RPMI8226 (cell line): Measurements from ENCODE around the gene EXOC1.
"Not testable (repeated sequence)": the region's sequence is repeated elsewhere in the genome, so short reads cannot be mapped to it uniquely, and the experiment has no call there.

Experiments
- DNase-seq: peaks from one replicate; pipeline ENCODE4 v3.0.0-alpha.2; 2015

EXOC1 gene, protein sequence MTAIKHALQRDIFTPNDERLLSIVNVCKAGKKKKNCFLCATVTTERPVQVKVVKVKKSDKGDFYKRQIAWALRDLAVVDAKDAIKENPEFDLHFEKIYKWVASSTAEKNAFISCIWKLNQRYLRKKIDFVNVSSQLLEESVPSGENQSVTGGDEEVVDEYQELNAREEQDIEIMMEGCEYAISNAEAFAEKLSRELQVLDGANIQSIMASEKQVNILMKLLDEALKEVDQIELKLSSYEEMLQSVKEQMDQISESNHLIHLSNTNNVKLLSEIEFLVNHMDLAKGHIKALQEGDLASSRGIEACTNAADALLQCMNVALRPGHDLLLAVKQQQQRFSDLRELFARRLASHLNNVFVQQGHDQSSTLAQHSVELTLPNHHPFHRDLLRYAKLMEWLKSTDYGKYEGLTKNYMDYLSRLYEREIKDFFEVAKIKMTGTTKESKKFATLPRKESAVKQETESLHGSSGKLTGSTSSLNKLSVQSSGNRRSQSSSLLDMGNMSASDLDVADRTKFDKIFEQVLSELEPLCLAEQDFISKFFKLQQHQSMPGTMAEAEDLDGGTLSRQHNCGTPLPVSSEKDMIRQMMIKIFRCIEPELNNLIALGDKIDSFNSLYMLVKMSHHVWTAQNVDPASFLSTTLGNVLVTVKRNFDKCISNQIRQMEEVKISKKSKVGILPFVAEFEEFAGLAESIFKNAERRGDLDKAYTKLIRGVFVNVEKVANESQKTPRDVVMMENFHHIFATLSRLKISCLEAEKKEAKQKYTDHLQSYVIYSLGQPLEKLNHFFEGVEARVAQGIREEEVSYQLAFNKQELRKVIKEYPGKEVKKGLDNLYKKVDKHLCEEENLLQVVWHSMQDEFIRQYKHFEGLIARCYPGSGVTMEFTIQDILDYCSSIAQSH

DNA sequence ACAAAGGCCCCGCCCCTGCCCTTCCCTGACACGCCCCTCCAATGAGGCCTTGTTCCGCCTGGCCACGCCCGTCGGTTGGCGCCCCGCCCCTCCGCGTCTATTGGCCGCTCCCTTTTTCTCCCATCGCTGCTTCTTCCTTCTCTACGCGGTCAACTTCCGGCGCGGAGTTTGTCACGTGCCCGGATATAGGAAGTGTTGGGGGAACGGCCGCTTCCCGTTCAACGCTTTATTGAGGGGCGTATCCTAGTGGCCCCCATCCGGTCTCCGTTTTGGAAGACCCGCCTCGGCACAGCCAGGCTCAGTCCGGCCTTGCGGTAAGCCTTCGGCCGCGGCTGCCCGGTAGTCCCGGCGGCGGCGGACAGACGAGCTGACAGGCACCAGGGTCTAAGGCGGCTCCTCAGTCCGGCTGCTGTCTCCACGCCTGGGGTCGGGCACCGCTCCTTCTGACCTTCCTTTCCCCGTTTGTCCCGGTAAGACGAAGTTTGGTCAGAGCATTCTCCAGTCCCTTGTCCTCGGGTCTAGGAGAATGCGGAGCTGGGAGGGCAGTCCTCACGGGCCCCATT is at the start of gene EXOC1:
Gene EXOC1, plus strand, starts transcription at position 165 of the 563 bp plus-strand sequence. CDS start 4,676 bp downstream, outside the sequence.
- peak; percentile 94 for DNase-seq

DNA sequence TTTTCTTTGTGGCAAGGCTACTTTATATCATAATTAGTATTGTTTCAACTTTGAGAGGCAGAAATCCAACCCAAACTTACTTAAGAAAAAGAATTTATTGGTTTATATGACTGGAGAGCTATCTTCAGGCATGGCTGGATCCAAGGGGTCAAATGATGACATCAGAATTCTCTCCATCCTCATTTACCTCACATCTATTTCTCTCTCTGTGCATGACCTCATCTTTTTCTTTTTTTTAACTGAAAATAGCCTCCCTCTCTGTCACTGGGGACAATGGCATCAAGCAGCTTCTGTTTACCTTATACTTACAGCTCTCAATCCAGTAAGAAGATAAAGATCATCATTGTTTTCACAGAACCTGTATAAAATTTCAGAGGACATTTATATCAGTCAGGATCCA is 45.9 kb upstream of the EXOC1 start:
- no peak for DNase-seq

DNA sequence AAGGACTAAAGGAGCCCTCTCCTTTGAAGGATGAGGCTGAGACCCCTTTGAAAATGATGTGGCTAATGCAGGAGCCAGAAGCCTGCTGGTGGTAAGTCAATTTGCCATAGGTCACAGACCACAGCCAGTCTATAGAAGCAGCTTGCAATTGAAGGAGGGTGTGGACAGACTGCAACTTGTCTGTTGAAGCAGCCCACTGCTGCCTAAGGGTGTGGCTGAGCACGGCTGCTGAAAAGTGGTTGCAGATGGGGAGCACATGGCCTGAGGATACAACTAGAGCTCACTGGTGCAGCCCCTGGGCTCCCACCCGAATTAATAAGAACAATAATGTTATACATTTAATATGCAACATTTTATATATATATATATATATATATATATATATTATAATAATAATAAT is 45.3 kb upstream of the EXOC1 start:
- DNase-seq, result no peak

DNA sequence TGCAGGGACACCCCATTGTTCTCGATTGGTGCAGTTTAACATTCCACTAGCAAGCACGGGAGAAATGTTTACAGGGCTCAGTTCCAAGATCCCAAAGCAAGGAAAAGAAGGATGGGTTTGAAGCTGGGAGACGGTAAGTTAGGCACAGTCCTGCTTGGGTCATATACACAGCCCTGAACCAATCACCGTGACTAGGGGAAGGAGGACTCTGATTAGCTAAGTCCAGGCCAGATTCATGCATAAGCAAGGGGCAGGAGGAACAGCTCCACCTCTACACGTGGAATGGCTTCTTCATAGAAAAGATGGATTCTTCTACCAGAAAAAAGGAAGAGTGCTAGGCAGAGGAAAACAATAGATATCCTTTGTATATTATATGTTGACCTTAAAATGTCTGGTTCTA is 44.8 kb upstream of the EXOC1 start:
- DNase-seq, result no peak

DNA sequence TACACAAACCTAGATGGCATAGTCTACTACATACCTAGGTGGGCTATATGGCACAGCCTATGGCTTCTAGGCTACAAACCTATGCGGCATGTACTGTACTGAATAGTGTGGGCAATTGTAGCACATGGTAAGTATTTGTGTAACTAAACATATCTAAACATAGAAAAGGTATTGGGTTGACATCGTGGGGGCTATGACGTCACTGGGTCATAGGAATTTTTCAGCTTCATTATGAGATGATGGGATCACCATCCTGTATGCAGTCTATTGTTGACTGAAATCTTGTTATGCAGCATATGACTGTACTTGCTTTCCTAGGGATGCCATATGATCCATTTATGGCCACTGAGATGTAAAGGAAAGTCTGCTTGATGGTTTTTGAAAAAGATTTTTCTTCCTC is 35.8 kb upstream of the EXOC1 start:
- no peak for DNase-seq

DNA sequence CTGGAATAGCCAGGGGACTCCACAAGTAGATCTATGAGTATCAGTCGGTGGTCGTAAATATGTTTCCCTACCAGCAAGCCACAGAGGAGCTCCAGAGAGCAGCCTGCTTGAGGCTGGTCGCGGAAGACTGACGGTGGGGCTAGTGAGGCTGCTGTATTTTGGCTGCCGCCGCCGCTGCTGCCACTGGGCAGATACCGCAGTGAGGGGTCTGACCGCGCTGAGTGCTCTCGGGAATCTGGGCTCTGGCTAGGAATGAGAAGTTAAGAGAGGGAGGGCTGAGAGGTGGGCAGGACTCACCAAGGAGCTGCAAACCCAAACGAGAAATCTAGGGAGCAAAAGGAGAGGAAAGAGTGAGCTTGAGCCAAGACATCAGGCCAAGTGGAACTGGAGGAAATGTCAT is 33.8 kb upstream of the EXOC1 start, which contains the start of gene EXOC1L:
Gene EXOC1L, plus strand, starts transcription at position 157 of the 400 bp plus-strand sequence. Its CDS starts 237 bp downstream, at position 394.
- no peak for DNase-seq

DNA sequence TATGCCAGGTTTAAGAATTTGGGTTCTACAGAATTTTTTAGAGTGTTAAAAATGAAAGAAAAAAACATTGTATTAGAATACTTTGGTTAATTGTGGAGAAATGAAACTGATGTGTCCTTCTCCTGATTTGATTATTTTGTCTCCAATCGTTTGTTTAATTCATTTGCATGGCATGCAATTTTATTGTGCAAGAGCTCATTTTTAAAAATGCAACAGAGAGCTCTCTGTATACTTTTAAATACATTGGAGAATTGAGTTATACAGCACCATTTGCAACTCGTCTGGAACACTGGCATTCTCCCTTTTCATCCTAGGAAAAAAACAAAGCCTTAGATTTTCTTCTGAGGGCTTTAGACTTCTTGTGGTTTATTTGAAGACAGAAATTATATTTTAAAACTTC is 33.2 kb upstream of the EXOC1 start:
- no peak for DNase-seq

DNA sequence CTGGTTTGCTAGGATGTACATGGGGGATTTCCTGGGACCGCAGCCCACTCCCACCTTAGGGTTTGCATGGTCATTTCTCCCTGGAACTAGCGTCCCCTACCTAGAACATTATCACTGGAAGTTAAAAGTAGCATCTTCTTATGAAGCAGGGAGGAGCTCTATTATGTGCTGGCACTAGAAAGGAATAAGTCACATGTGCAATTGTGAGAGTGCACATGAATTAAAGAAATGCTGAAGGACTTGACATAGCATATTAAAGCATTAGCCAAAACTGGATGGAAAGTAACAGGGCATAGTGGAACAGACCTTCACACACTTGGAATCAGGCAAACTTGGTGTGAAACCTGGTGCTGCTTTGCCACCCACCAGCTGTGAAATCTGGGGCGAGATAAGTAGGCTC is 31.1 kb upstream of the EXOC1 start:
- no peak for DNase-seq

DNA sequence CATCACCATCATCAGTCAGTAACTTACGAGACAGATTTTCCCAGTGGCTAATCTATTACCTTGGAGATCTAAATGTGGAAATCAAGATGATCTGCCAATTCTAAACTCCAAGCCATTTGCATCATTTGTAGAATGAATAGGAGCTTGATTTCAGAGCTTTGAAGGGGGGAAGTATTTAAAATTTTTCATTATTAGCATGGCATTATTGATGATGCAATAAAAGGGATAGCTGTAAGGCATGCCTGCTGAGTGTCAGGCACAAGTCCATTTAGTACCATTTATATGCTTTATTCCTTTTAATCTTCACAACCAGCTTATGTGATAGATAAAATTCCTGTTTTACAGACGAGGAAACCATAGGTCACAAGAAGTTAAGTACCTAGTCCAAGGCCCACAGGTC is 28.6 kb upstream of the EXOC1 start:
- no peak for DNase-seq

DNA sequence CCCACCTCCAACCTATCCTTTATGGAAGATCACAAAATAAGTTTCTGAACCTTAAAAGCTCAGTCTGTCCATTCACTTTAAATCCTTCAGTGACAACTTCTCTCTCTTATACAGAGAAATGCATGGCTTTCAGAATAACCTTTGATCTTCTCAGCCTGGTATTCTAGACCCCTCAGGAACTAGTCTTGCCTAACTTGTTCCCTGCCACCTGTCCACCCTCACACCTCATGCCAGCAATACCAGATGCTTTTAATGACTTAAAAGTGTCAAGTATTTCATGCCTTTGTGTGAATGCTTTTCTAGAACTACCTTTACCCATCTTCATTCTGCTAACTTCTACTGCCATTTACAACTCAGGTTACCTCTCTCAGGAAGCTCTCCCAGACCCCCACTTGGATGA is 26.5 kb upstream of the EXOC1 start:
- no peak for DNase-seq

DNA sequence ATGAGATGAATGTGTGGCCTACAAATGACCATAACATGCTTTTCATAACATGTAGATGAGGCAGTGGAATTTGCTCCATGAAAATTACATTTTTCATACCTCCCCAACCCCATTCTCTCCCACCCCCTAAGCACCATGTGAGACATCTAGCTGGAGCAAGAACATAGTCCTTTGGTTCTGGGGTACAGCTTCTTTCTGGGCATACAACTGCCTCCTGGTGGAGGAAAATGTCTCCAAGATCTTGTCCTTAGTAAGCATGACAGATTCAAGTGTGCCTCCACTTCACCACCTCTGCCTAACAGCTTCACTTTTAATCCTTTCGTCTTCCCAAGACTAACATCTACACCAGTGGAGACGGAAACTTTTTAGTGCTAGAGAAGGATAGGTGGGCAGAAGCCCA is 25.9 kb upstream of the EXOC1 start:
- no peak for DNase-seq

DNA sequence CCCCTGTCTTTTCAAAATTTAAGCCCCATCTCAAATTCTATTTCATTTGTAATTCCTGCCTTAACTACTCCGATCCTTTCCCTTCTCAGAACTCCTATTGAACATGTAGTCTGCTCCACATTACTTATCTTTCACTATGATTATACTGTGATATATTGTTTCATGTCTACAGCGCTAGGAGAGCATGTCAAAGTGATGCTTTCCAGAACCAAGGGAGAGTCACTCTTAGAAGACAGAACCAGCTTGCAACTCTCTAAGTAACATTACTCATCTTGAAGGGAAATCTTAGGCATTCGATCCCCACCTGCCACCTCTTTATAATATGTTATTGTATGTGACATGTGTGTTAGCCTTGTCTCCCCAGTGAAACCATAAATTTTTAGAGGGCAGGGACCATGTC is 23.4 kb upstream of the EXOC1 start:
- no peak for DNase-seq

DNA sequence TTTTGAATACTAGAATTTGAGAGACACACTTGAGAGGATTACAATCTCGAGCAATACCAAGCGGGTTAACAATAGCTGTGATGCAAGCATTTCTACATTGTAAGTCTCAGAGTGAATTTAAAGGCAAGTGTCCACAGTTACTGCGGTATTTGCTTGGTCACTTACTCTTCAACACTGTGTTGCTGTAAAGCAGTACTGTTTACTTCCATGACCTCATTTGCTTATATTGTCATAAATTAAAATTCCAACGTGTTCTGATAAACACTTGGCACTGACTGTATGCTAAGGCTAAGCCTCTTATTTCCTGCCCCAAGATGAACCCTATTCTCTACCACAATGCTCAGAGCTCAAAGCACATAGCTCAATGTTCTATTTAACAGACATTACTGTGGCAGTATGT is 22.7 kb upstream of the EXOC1 start:
- DNase-seq, result no peak

DNA sequence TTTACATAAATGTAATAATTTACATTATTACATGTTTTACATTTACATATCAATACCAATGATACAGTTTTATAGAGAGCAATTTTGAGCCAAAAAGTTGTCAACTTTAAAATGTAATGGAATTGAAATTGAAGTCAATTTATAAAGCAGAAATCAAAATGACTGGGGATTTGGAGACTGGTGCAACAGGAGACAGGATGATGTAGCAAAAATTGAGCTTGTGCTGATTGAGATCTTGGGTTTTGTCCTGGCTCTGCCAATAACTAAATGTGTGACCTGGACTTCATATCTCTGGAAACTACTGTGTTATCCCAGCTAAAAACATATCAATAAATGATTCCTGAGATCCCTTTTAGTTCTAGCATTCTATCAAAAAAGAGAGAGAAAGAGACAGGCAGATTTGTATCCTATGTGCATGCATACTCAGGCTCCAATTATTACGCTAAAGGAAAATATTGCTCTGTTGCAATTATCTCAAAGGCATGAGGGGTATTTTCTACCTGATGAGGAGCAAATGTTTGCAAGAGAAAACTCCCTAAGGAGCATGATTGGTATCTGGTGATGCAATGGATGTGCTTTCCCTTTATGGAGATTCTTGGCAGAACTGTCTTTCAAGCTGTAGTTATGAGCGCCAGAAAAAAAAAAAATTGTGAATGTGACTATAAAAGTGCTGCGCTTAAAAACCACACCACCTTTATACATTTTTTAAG is 19.2 kb upstream of the EXOC1 start:
- no peak for DNase-seq

DNA sequence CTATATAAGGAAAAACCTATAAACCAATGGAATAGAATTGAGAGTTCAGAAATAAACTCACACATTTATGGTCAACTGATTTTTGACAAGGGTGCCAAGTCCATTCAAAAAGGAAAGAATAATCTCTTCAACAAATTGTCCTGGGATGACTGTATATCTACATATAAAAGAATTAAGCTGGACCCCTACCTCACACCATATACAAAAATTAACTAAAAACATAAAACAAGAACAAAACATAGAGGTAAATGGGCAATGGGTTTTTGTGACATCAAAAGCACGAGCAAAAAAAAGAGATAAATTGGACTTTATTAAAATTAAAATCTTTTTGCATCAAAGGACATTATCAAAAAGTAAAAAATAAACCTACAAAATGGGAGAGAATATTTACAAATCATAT is 15.5 kb upstream of the EXOC1 start:
- no peak for DNase-seq

DNA sequence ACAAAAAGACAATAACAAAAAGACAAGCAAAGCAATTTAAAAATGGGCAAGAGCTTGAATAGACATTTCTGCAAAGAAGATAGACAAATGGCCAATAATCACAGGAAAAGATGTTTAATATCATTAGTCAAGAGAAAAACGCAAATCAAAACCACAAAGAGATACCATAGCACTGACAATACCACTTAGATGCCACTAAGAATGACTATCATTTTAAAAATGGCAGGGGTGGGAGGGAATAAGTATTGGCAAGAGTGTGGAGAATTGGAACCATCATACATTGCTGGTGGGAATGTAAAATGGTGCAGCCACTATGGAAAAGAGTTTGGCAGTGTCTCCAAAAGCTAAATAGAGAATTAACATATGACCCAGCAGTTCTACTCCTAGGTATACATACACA is 15.1 kb upstream of the EXOC1 start:
- no peak for DNase-seq

DNA sequence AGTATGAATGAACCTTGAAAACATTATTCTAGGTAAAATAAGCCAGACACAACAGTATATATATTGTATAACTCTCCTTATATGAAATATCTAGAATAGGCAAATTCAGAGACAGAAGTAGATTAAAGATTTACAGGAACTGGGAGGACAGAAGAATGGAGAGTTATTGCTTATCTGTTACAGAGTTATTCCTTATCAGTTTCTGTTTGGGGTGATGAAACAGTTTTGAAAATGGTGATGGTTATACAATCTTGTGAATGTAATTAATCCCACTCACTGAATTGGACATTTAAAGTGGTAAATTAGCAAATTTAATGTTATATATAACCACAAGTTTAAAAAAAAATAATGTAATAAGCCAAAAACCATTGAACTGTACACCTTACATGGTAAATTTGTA is 14.5 kb upstream of the EXOC1 start:
- DNase-seq, result no peak

DNA sequence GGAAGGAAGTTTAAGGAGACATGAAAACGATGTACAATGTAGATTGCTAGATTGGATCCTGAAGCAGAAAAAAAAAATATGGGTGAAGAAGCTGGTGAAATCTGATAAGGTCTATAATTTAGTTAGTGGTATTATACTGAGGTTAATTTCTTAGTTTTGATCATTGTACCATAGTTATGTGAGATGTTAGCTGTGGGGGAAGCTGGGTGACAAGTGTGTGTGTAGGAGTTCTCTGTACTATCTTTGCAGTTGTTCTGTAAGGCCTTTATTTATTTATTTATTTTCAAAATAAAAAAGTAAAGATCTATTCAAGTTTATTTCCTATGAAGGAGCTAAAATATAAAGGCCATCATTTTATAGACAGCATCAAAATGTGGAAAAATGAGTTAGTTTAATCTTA is 12.5 kb upstream of the EXOC1 start:
- DNase-seq, result no peak

DNA sequence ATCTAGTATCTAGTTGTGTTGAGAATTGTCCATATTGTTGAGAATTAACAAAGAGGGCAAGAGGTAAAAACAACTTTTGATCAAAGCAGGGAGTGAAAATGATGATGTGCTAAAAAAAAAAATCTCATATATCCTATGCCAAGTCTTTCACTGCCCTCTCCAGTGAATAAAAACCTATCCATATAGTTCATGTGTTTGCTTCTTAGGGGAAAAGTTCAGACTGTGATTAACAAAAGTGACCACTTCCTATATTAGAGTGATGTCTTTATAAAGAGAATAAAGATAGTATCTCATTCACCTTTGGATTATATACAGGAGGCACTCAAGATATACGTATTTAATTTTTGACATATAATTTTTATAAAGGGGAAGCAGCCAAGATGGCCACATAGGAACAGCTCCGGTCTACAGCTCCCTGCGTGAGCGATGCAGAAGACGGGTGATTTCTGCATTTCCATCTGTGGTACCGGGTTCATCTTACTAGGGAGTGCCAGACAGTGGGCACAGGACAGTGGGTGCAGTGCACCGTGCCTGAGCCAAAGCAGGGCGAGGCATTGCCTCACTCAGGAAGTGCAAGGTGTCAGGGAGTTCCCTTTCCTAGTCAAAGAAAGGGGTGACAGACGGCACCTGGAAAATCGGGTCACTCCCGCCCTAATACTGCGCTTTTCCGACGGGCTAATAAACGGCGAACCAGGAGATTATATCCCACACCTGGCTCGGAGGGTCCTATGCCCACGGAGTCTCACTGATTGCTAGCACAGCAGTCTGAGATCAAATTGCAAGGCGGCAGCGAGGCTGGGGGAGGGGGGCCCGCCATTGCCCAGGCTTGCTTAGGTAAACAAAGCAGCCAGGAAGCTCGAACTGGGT is 11.8 kb upstream of the EXOC1 start:
- DNase-seq, result not testable (repeated sequence)

DNA sequence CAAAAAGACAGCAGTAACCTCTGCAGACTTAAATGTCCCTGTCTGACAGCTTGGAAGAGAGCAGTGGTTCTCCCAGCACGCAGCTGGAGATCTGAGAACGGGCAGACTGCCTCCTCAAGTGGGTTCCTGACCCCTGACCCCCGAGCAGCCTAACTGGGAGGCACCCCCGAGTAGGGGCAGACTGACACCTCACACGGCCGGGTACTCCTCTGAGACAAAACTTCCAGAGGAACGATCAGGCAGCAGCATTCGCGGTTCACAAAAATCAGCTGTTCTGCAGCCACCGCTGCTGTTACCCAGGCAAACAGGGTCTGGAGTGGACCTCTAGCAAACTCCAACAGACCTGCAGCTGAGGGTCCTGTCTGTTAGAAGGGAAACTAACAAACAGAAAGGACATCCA is 11.1 kb upstream of the EXOC1 start:
- not testable (repeated sequence) for DNase-seq

DNA sequence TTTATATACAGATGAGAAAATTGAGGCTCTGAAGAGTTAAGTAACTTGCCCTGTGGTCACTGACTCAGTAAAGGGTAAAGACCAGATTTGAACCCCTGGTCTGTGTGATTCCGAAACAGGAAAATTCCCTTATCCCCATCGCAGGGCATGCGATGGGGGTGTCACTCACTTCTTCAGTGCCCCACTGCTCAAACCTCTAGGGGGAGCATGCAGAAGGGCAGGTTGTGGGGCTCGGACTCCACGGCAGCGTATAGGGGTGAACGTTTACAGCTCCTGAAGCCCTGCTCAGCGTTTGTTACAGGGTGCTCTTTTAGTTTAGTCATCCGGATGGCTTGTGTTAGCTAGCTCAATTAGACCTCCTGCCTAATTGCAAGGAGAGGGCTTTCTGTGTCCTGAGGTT is 3.7 kb upstream of the EXOC1 start:
- no peak for DNase-seq

DNA sequence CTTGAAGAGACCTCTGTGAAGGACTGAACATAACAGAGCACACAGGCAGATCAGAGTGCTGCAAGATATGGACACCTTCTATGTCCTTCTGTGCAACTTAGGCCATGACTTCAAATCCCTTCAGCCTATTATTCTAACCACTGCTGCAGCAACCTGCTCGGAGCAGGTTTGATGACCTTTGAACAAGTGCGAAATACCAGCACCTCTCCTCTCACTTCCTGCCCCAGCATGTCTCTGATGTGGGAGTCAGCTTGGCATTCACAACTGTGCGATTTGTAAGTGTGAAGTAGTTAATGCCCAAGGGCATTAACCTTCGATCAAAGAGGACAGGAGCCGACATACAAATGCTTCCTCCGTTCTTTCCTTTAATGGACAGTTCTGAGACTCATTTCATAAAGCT is 1.6 kb upstream of the EXOC1 start:
- no peak for DNase-seq
